ENCODE measurements around the gene NMNAT2. TPM values are rescaled to one million over a fixed set of nuclear protein-coding genes. Genes with fewer than 3 reads are reported as not detected.
"Not testable (repeated sequence)": the region's sequence is repeated elsewhere in the genome, so short reads cannot be mapped to it uniquely, and the experiment has no call there.

Gene NMNAT2
- polyA plus RNA-seq (ENCODE audit: insufficient read length in 4 of 4): 1 to 10 TPM; 2.2 to 4.2 (median 3.6) TPM

- no peak for DNase-seq (ENCODE audit: low read depth in 4 of 4, low spot score in 2 of 4)
These were observed at the start of gene NMNAT2 for GRCh38 chr1:183417772-183418491. NMNAT2 (minus strand) TSS chr1:183418380; CDS start chr1:183418267, 113 bp downstream.

GRCh38 chr1:183467687-183468086, 49.5 kb upstream of the NMNAT2 start:
- no peak for DNase-seq (ENCODE audit: low read depth in 4 of 4, low spot score in 2 of 4)

DNA sequence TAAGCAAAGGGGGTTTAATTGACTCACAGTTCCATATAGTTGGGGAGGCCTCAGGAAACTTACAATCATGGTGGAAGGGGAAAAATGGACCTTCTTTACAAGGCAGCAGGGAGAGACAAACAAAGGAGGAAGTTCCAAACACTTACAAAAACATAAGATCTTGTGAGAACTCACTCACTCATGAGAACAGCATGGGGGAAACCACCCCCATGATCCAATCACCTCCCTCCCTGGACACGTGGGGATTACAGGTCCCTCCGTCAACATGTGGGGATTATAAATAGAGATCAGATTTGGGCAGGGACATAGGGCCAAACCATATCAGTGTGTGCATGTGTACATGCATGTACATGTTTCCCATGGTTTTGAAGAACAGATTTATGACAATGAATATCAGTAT, 48.6 kb upstream of the NMNAT2 start:
- no peak for DNase-seq (ENCODE audit: low read depth in 4 of 4, low spot score in 2 of 4)

DNA sequence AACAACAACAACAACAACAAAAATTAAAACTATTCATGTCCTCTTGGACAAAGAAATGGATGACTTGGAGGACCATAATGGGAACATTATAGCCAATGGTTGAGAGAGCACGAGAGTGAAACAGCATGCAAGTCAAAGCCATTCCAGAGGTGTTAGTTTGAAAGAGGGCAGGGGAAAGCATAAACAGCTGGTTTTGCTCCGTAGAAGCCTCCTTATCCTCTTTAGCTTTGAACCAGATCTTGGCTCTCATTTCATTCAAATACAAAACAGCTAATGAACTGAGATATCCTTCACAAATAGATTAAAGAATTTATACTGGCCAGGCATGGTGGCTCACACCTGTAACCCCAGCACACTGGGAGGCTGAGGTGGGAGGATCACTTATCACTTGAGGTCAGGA, 45.4 kb upstream of the NMNAT2 start:
- DNase-seq (ENCODE audit: low read depth in 4 of 4, low spot score in 2 of 4): no peak

GRCh38 chr1:183461350-183461749, 43.2 kb upstream of the NMNAT2 start:
- DNase-seq (ENCODE audit: low read depth in 4 of 4, low spot score in 2 of 4): no peak

- no peak for DNase-seq (ENCODE audit: low read depth in 4 of 4, low spot score in 2 of 4)
These were observed 42.4 kb upstream of the NMNAT2 start for GRCh38 chr1:183460596-183460995.

DNA sequence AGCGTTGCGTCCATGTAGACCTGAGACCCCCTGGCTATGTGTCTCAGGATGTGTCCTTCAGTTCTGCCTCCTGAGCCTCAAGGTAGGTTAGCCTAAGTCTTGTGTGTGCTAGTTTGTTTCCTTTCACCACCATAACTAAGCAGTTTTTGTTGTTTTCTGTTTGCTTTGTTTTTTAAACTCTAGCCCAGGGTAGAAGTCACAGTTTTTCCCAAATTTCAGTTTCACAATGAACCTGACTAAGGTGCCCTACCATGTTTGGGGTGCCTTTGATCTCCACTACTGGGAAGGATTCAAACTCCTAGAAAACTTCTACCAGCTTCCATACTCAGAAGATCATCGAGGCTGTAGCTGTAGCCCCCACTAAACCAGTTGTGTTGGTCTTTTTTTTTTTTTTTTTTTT, 39.3 kb upstream of the NMNAT2 start:
- no peak for DNase-seq (ENCODE audit: low read depth in 4 of 4, low spot score in 2 of 4)

DNA sequence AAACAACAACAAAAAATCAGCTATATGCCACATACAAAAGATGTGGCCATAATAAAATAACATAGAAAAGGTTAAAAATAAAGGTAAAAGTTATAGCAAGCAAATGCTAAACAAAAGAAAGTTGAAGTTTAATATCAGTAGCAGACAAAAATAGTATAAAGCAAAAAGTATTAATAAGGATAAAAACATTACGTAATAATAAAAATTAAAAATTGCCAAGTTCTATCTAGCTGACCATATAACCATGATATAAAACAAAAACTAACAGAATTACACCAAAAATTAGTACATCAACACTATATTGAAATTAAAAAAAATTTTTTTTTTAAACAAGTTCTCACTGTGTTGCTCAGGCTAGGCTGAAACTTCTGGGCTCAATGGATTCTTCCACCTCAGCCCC, 38.6 kb upstream of the NMNAT2 start:
- DNase-seq (ENCODE audit: low read depth in 4 of 4, low spot score in 2 of 4): no peak

DNA sequence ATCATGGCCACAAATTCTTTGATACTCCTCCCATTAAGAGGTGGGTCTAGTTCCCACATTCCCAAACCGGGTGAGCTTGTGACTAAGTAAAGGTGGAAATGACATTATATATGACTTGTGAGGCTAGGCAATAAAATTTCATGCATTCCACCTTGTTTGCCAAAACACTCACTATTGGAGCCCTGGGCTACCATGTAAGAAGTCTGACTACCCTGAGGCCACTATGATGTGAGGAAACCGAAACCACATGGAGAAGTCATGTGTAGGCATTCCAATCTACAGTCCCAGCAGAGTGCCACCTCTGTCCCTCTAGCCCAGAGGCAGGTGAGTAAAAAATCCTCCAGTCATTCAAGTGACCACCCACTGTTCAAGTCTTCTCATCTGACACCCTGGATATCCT, 36.2 kb upstream of the NMNAT2 start:
- DNase-seq (ENCODE audit: low read depth in 4 of 4, low spot score in 2 of 4): no peak

DNA sequence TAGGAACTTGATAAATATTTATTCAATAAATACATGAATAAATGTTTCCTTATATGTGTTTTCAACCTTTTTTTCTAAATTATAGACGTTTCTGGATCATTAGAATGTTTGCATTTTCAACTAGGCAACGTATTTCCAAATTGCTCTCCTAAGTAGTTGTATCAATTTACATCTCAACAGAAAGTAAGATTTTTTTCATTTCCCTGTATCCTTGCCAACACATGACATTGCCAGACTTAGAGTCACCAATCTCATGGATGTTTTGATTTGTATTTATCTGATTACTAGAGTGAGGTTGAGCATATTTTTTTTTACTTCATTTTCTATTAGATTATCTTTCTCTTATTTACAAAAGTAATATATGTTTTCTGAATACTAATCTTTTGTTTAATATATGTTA, 31.9 kb upstream of the NMNAT2 start:
- DNase-seq (ENCODE audit: low read depth in 4 of 4, low spot score in 2 of 4): no peak

- no peak for DNase-seq (ENCODE audit: low read depth in 4 of 4, low spot score in 2 of 4)
These were observed 31.1 kb upstream of the NMNAT2 start for GRCh38 chr1:183449223-183449770.

DNA sequence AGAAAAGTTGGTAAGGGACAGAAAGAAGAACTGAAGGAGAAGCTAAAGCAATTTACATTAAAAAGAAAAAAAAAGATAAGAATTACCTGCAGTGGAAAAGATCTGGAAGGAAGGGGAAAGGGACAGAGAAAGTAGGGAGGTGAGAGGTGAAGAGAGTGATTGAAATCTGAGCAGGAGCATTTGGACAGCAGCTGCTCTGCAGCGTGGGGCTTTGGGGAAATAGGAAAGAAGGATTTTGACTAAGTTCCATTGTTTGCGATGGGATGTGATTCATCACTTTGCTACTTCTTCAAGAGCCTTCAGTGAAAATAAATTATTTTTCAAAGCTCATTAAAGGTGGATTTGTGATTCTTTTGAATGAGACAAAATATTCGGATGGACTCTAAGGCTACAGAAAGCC, 26.1 kb upstream of the NMNAT2 start:
- DNase-seq (ENCODE audit: low read depth in 4 of 4, low spot score in 2 of 4): no peak

GRCh38 chr1:183443466-183443865, 25.3 kb upstream of the NMNAT2 start:
- no peak for DNase-seq (ENCODE audit: low read depth in 4 of 4, low spot score in 2 of 4)

DNA sequence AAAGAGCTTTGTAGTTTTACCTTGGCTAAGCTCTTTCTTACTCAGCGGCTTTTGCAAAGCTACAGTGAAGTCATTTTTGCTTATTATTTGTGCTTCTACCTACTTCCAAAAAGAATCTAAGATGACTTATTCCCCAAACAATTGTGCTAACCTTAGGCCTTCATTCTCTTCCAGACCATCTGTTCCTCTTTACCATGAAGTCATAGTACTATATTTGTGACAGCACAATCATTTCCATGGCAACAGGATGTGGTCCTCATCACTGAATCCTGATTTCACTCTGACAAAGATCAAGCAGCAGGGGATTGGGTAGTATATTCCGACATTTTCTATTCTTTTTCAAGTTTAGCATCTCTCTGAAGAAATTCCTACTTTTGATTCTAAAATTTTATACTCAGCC, 24.8 kb upstream of the NMNAT2 start:
- DNase-seq (ENCODE audit: low read depth in 4 of 4, low spot score in 2 of 4): no peak

DNA sequence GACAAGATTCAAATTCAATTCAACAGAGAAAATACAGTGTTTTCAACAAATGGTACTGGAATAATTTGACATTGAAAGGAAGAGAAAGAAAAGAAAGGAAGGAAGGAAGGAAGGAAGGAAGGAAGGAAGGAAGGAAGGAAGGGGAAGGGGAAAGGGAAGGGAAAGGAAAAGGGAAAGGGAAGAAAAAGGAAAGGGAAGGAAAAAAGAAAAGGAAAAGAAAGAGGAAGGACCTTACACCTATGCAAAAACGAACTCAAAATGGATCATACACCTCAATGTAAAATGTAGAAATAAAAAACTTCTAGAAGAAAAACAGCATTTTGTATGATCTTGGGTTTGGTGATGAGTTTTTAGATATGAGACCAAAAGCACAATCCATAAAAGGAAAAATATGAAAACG, 19.9 kb upstream of the NMNAT2 start:
- DNase-seq (ENCODE audit: low read depth in 4 of 4, low spot score in 2 of 4): no peak

DNA sequence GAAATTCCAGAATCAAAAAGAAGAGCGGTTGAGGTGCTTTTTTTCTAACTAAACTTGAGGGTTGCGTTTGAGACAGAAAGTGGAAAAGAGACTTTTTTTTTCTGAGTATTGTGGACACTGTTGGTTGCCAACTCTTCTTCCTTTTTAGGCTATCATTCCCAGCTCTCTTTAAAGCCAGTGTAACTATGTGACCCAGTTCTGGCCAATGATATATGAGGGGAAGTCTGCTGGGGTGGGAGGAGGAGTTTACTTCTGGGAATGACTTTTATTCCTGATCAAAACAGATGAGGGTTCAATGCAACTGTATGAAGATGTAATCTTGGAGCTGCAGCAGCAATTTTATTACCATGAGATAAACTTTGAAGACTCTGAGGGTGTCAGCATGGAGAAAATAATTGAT, 17.3 kb upstream of the NMNAT2 start:
- no peak for DNase-seq (ENCODE audit: low read depth in 4 of 4, low spot score in 2 of 4)

DNA sequence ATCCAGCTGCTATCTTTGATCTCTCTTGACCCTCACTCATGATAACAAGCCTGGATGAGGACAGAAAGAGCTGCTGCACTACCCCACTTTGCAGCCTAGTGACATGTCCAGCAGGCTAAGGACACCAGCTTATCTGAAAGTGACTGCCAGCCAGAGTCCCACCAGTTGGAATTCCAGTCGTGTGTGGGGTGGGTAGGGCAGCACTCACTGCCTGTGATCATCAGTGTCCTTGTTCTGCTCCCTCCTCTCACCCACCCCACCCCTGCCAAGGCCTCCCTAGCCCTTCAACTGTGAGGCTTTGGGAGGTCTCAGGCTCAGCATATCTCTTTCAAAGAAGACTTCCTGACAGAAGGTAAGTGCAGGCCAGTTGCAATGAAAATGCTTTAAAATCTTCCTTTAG, 15.5 kb upstream of the NMNAT2 start:
- DNase-seq (ENCODE audit: low read depth in 4 of 4, low spot score in 2 of 4): no peak

- no peak for DNase-seq (ENCODE audit: low read depth in 4 of 4, low spot score in 2 of 4)
These were observed 14.3 kb upstream of the NMNAT2 start for GRCh38 chr1:183432548-183432875.

GRCh38 chr1:183431840-183432547, 13.8 kb upstream of the NMNAT2 start:
- DNase-seq (ENCODE audit: low read depth in 4 of 4, low spot score in 2 of 4): no peak

- not testable (repeated sequence) for DNase-seq (ENCODE audit: low read depth in 4 of 4, low spot score in 2 of 4)
These were observed 9.4 kb upstream of the NMNAT2 start for GRCh38 chr1:183427591-183427990.

DNA sequence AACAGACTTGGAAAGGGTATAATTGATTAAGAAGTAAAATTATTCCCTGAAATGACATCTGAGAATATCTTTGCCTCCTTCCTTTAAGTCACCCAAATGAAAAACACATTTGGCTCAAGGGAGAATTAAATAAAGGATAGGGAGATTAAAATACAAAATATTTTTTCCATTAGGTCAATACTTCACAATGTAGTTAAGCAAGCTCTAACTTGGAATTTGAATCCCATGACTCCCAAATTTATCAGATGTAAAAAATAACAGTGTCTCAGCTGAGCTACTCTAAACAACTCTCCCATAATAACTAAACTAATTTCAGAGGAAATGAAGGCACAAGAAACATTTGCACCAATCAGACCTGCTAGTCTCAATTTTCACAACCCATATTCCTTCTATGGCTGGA, 6.5 kb upstream of the NMNAT2 start:
- no peak for DNase-seq (ENCODE audit: low read depth in 4 of 4, low spot score in 2 of 4)

DNA sequence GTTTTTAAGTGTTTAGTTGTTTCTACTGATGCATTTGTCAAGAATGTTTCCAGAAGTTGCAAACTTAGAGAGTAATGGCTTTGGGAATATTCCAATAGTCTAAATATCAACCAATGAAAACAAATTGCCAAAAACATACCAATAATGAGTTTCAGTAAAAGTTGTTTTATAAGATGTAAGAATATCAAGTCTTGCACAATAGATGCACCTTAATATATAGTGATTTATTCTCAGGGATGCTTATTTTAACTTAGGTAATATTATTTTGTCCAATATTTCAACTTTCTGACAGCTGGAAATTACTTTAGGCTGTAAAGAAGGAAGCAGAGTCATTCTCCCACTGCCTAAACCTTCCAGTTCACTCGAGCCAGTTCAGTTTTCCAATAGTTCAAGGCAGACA, 5.4 kb upstream of the NMNAT2 start:
- DNase-seq (ENCODE audit: low read depth in 4 of 4, low spot score in 2 of 4): no peak

All from left renal cortex interstitium (tissue), 4 donors.